Neural progenitor cell (in vitro differentiated cells): Measurements from ENCODE around the gene KRT26. TPM values are rescaled to one million over a fixed set of nuclear protein-coding genes. Genes with fewer than 3 reads are reported as not detected.
"Not testable (repeated sequence)": the region's sequence is repeated elsewhere in the genome, so short reads cannot be mapped to it uniquely, and the experiment has no call there.

ENCODE experiments used
- DNase-seq: peaks from one replicate; pipeline ENCODE4 v3.0.0-alpha.2; 2016; ENCODE audit warnings: low spot score
- H2AFZ ChIP-seq: fragments of 200-600 bp; sonication (generic); replicated peaks from 2 replicates; pipeline ENCODE4 v1.6.1; 2016; ENCODE audit warnings: antibody characterized with exemption
- H3F3A ChIP-seq: fragments of 200-600 bp; sonication (generic); 2 replicates; pipeline ENCODE4 v1.6.1; 2016; ENCODE audit warnings: antibody characterized with exemption, low read depth
- H3K27ac ChIP-seq: fragments of 200-600 bp; sonication (generic); 2 replicates; pipeline ENCODE4 v1.5.1; 2016; ENCODE audit warnings: mild to moderate bottlenecking
- H3K27me3 ChIP-seq: fragments of 200-600 bp; sonication (generic); 2 replicates; pipeline ENCODE4 v1.6.1; 2016; ENCODE audit warnings: mild to moderate bottlenecking, moderate library complexity
- H3K36me3 ChIP-seq: fragments of 200-600 bp; sonication (generic); 2 replicates; pipeline ENCODE4 v1.5.1; 2016
- H3K4me1 ChIP-seq: fragments of 200-600 bp; sonication (generic); 2 replicates; pipeline ENCODE4 v1.6.1; 2016; ENCODE audit warnings: mixed run types
- H3K4me2 ChIP-seq: fragments of 200-600 bp; sonication (generic); 2 replicates; pipeline ENCODE4 v1.6.1; 2016
- H3K4me3 ChIP-seq: fragments of 200-600 bp; sonication (generic); 2 replicates; pipeline ENCODE4 v1.5.1; 2016
- H3K79me2 ChIP-seq: fragments of 200-600 bp; sonication (generic); 2 replicates; pipeline ENCODE4 v1.6.1; 2016; ENCODE audit warnings: low read depth
- H3K9ac ChIP-seq: fragments of 200-600 bp; sonication (generic); 2 replicates; pipeline ENCODE4 v1.6.1; 2016
- H3K9me3 ChIP-seq: fragments of 200-600 bp; sonication (generic); 2 replicates; pipeline ENCODE4 v1.5.1; 2016; ENCODE audit warnings: low read depth
- H4K20me1 ChIP-seq: fragments of 200-600 bp; sonication (generic); 2 replicates; pipeline ENCODE4 v1.6.1; 2016; ENCODE audit warnings: low read depth
- H3K27ac Mint-ChIP-seq: 3 replicates; pipeline ENCODE4 v1.8.0; 2021; ENCODE audit warnings: mixed read lengths
- H3K27me3 Mint-ChIP-seq: 2 replicates; pipeline ENCODE4 v1.8.0; 2022; ENCODE audit warnings: low read depth, mild to moderate bottlenecking, inconsistent platforms, moderate library complexity, mixed read lengths; ENCODE audit not compliant: insufficient read depth
- H3K36me3 Mint-ChIP-seq: 3 replicates; pipeline ENCODE4 v1.8.0; 2021; ENCODE audit warnings: mixed read lengths
- H3K4me1 Mint-ChIP-seq: 3 replicates; pipeline ENCODE4 v1.8.0; 2021; ENCODE audit warnings: mixed read lengths
- H3K4me3 Mint-ChIP-seq: 3 replicates; pipeline ENCODE4 v1.8.0; 2021; ENCODE audit warnings: mild to moderate bottlenecking, moderate library complexity, mixed read lengths
- H3K9me3 Mint-ChIP-seq: 3 replicates; pipeline ENCODE4 v1.8.0; 2020; ENCODE audit warnings: mixed read lengths
- CTCF ChIP-seq: fragments of 200-600 bp; sonication (generic); IDR thresholded peaks from 2 replicates; pipeline ENCODE4 v1.5.1; 2017; ENCODE audit warnings: antibody characterized with exemption, mild to moderate bottlenecking
- EZH2 ChIP-seq: fragments of 200-600 bp; sonication (generic); IDR thresholded peaks from 2 replicates; pipeline ENCODE4 v1.6.1; 2017; ENCODE audit warnings: antibody characterized with exemption, mild to moderate bottlenecking, moderate library complexity
- EZH2phosphoT487 ChIP-seq: fragments of 200-600 bp; sonication (generic); IDR thresholded peaks from 2 replicates; pipeline ENCODE4 v1.6.1; 2017; ENCODE audit warnings: antibody characterized with exemption
- total RNA-seq: library from RNA; depleted of rRNA; stranded (reverse); fragments of >200 nt; gene quantifications from 2 replicates; pipeline ENCODE4 v1.2.3, GENCODE V29; 2015; ENCODE audit warnings: low replicate concordance

Gene KRT26
- total RNA-seq, 1 donor from 2014 or later, result not detected

GRCh38 chr17:40817103-40817682, 45.2 kb upstream of the KRT26 start:
- H3K4me3 Mint-ChIP-seq, result peak overlapping the region; percentile 88
- no peak overlapping the region for H3K27ac Mint-ChIP-seq

GRCh38 chr17:40816569-40816968, 44.6 kb upstream of the KRT26 start:
- H3K4me3 Mint-ChIP-seq, result peak overlapping the region; percentile 88
- Histone ChIP-seq H3K79me2 (peaks cover 17% of the 10 kb centered on the region), H3K27me3 (peaks cover 50% of the 10 kb centered on the region)

More at GRCh38 chr17:40817103-40817682, 45.2 kb upstream of the KRT26 start:
- Histone ChIP-seq H3K36me3 (no peaks in the 10 kb centered on the region), H3K9me3 (no peaks in the 10 kb centered on the region), H3K27ac (no peak overlapping the region), H3K4me2 (no peak overlapping the region), H3K9ac (no peak overlapping the region), H3K4me1 (peaks cover 4% of the 10 kb centered on the region), H2AFZ (no peak overlapping the region), H3K4me3 (no peak overlapping the region), H4K20me1 (no peaks in the 10 kb centered on the region), H3F3A (peaks cover 29% of the 10 kb centered on the region), H3K79me2 (peaks cover 17% of the 10 kb centered on the region), H3K27me3 (peaks cover 45% of the 10 kb centered on the region)
- H3K36me3 Mint-ChIP-seq, result peaks cover 3% of the 10 kb centered on the region
- TF ChIP-seq EZH2phosphoT487 (no peak), CTCF (no peak), EZH2 (no peak)
- H3K4me1 Mint-ChIP-seq, result peaks cover 19% of the 10 kb centered on the region
- H3K27me3 Mint-ChIP-seq, result peaks cover 3% of the 10 kb centered on the region
- no peaks in the 10 kb centered on the region for H3K9me3 Mint-ChIP-seq
- no peak for DNase-seq

GRCh38 chr17:40815381-40815780, 43.4 kb upstream of the KRT26 start:
- TF ChIP-seq CTCF, result no peak
- no peak for TF ChIP-seq EZH2
- no peak for TF ChIP-seq EZH2phosphoT487
- Mint-ChIP-seq H3K27me3 (peaks cover 2% of the 10 kb centered on the region), H3K4me1 (peaks cover 17% of the 10 kb centered on the region), H3K4me3 (no peak overlapping the region), H3K36me3 (peaks cover 3% of the 10 kb centered on the region), H3K27ac (no peak overlapping the region), H3K9me3 (no peaks in the 10 kb centered on the region)
- H3K4me3 ChIP-seq, result no peak overlapping the region
- no peaks in the 10 kb centered on the region for H4K20me1 ChIP-seq
- no peak overlapping the region for H3K27ac ChIP-seq
- no peak overlapping the region for H3K4me2 ChIP-seq
- peaks cover 17% of the 10 kb centered on the region for H3K79me2 ChIP-seq
- H3K4me1 ChIP-seq, result peaks cover 4% of the 10 kb centered on the region
- no peak for DNase-seq
- H3K27me3 ChIP-seq, result peaks cover 50% of the 10 kb centered on the region
- H3K36me3 ChIP-seq, result no peaks in the 10 kb centered on the region
- no peak overlapping the region for H3K9ac ChIP-seq
- H2AFZ ChIP-seq, result no peak overlapping the region
- H3K9me3 ChIP-seq, result no peaks in the 10 kb centered on the region
- peaks cover 29% of the 10 kb centered on the region for H3F3A ChIP-seq

More at GRCh38 chr17:40816569-40816968, 44.6 kb upstream of the KRT26 start:
- H3K4me3 ChIP-seq, result no peak overlapping the region
- H3K9ac ChIP-seq, result no peak overlapping the region
- Mint-ChIP-seq H3K27ac (no peak overlapping the region), H3K36me3 (peaks cover 3% of the 10 kb centered on the region), H3K27me3 (peaks cover 2% of the 10 kb centered on the region), H3K9me3 (no peaks in the 10 kb centered on the region), H3K4me1 (peaks cover 19% of the 10 kb centered on the region)
- peaks cover 29% of the 10 kb centered on the region for H3F3A ChIP-seq
- DNase-seq, result no peak
- H2AFZ ChIP-seq, result no peak overlapping the region
- no peaks in the 10 kb centered on the region for H4K20me1 ChIP-seq
- no peaks in the 10 kb centered on the region for H3K36me3 ChIP-seq
- H3K4me2 ChIP-seq, result no peak overlapping the region
- no peaks in the 10 kb centered on the region for H3K9me3 ChIP-seq
- H3K4me1 ChIP-seq, result peaks cover 4% of the 10 kb centered on the region
- no peak for TF ChIP-seq EZH2
- no peak for TF ChIP-seq CTCF
- TF ChIP-seq EZH2phosphoT487, result no peak
- H3K27ac ChIP-seq, result no peak overlapping the region

- not testable (repeated sequence) for H3K4me3 Mint-ChIP-seq, H3K27ac Mint-ChIP-seq, H3K36me3 Mint-ChIP-seq, H3K4me3 ChIP-seq, H3K9ac ChIP-seq, H3K27ac ChIP-seq, H3K9me3 Mint-ChIP-seq, H4K20me1 ChIP-seq, DNase-seq, H3K4me2 ChIP-seq, H2AFZ ChIP-seq, H3K27me3 Mint-ChIP-seq, H3K4me1 ChIP-seq, H3K36me3 ChIP-seq, H3K9me3 ChIP-seq
- H3K4me1 Mint-ChIP-seq, result peaks cover 11% of the 10 kb centered on the region
- H3K79me2 ChIP-seq, result peaks cover 12% of the 10 kb centered on the region
- H3F3A ChIP-seq, result peaks cover 29% of the 10 kb centered on the region
- H3K27me3 ChIP-seq, result peaks cover 55% of the 10 kb centered on the region
Observed at GRCh38 chr17:40814657-40815056, 42.7 kb upstream of the KRT26 start.
